Measurements from ENCODE around the gene RALGPS1.
A peak's percentile ranks its signal among the peaks of the same experiment; 100 is the strongest.

Gene RALGPS1

DNA sequence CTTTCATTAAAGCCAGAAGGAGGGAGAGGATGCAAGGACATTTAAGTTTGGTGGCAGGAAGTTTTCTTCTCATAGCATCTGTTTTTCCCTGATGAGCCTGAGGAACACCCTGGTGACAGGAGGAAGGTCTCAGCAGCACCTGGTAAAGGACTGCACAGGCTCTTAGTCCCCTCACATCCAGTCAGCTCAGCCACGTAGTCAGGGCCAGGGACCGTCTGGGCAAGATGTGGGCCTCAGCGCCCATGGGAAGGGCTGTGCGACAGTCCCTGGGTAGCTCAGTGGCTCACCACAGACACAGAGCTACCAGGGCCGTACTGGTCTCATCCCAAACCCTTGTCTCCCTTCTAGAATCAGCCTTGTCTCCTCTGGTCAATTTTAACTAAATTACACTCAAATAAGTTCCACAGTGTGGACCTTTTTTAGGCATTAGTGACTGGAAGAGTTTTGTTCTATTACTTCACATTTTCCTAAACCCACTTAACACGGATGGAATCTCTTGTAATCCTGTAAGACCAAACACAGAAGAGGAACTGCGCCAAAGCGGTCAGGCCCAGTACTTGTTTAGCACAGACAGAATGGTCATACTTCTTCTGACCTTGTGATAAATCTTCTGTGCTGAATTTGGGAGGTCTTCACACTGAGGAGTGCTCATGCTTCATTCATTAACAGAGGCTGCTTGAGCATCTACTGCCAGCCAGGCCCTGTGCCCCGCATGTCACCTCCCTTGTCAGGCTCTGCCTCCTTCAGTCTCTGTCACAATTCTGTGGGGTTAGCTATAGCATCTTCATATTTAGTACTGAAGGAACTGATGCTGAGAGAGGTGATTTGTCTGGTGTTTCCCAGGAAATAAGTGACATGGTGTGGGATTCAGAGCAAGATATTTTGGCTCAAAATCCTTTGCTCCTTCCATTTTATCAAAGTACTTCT is 116.5 kb downstream of the RALGPS1 start:
- Histone ChIP-seq H3K4me3 (ENCODE audit: low read length in 2 of 2) (no peak overlapping the region), H3K27ac (ENCODE audit: low read depth in 2 of 2, low read length in 2 of 2) (peak overlapping the region; percentile 64 to 79), H3K27me3 (ENCODE audit: control insufficient read depth in 2 of 2, insufficient read depth in 2 of 2, low read length in 2 of 2) (no peaks in the 10 kb centered on the region), H3K9ac (ENCODE audit: low read depth in 1 of 2, low read length in 2 of 2) (peak overlapping the region in 1 of 2 donors; percentile 48), H3K36me3 (ENCODE audit: control insufficient read depth in 2 of 2, insufficient read depth in 2 of 2, low read length in 2 of 2) (no peaks in the 10 kb centered on the region), H3K9me3 (ENCODE audit: control insufficient read depth in 2 of 2, low read length in 2 of 2) (no peaks in the 10 kb centered on the region), H3K4me1 (ENCODE audit: control insufficient read depth in 2 of 2, insufficient read depth in 2 of 2, low read length in 2 of 2) (peaks cover 0 to 4% of the 10 kb centered on the region in 2 donors)

DNA sequence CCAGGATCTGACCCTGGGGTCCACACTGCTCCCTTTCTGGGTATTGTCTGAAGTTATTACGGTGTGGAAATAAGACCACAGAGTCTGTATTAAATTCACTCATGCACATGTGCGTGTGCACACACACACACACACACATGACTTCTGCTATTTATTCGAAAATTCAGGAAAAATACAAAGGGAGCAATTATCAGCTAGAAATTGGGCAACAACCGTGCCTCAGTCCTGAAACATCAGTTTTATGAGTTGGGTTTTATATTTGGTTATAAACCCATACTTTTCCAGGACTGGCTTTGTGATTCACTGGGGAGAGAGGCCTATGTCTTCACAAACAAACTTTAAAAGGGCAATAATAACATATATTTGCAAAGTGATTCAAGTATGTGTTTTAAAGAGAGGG is 117.7 kb downstream of the RALGPS1 start:
- no peak overlapping the region for H3K9ac ChIP-seq (ENCODE audit: low read depth in 1 of 2, low read length in 2 of 2)
- H3K9me3 ChIP-seq (ENCODE audit: control insufficient read depth in 2 of 2, low read length in 2 of 2): no peaks in the 10 kb centered on the region
- no peak overlapping the region for H3K4me3 ChIP-seq (ENCODE audit: low read length in 2 of 2)
- no peaks in the 10 kb centered on the region for H3K27me3 ChIP-seq (ENCODE audit: control insufficient read depth in 2 of 2, insufficient read depth in 2 of 2, low read length in 2 of 2)
- H3K36me3 ChIP-seq (ENCODE audit: control insufficient read depth in 2 of 2, insufficient read depth in 2 of 2, low read length in 2 of 2): no peaks in the 10 kb centered on the region
- no peak overlapping the region for H3K27ac ChIP-seq (ENCODE audit: low read depth in 2 of 2, low read length in 2 of 2)
- H3K4me1 ChIP-seq (ENCODE audit: control insufficient read depth in 2 of 2, insufficient read depth in 2 of 2, low read length in 2 of 2): peaks cover 0 to 4% of the 10 kb centered on the region in 2 donors

DNA sequence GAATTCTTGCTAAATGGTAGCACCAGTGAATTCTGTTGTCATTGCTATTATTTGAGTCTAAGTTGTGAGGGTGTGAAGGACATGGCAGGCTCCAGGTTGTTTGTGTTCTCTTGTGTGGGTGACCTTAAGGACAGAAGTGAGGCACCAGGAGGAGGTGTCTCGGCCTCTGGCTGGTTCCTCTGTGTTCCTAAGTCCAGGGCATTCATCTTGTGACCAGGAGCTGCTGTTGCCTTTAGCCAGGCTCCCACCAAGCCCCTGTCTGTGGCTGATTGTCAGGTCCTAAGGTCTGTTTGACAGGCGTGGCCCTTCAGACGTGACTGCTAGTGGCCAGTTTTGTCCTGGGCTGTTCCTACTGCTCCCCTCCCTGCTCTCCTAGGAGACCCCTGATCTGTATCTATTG is 118.5 kb downstream of the RALGPS1 start:
- Histone ChIP-seq H3K4me1 (ENCODE audit: control insufficient read depth in 2 of 2, insufficient read depth in 2 of 2, low read length in 2 of 2) (peaks cover 0 to 4% of the 10 kb centered on the region in 2 donors), H3K27me3 (ENCODE audit: control insufficient read depth in 2 of 2, insufficient read depth in 2 of 2, low read length in 2 of 2) (no peaks in the 10 kb centered on the region), H3K9me3 (ENCODE audit: control insufficient read depth in 2 of 2, low read length in 2 of 2) (no peaks in the 10 kb centered on the region), H3K9ac (ENCODE audit: low read depth in 1 of 2, low read length in 2 of 2) (no peak overlapping the region), H3K36me3 (ENCODE audit: control insufficient read depth in 2 of 2, insufficient read depth in 2 of 2, low read length in 2 of 2) (no peaks in the 10 kb centered on the region), H3K4me3 (ENCODE audit: low read length in 2 of 2) (no peak overlapping the region), H3K27ac (ENCODE audit: low read depth in 2 of 2, low read length in 2 of 2) (no peak overlapping the region)

DNA sequence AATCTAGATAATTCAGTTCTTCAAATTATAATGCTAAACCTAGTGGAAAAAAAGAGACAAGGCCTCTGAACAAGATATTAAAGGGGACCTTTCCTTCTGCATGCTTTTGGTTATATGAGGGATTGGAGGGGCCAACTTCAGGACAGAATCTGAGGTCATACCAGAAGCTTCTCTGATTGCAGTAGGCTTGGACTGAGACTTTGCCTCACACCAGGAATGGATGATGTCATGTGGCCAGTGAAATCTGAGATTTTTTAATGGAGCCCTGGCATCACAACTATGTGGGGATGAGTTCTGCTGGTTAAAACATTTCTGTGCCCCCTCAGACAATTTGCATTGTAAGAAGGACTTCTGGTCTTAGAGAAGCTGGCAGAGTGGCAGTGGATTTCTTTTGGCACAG is 119.2 kb downstream of the RALGPS1 start:
- Histone ChIP-seq H3K27ac (ENCODE audit: low read depth in 2 of 2, low read length in 2 of 2) (no peak overlapping the region), H3K4me3 (ENCODE audit: low read length in 2 of 2) (no peak overlapping the region), H3K9me3 (ENCODE audit: control insufficient read depth in 2 of 2, low read length in 2 of 2) (no peaks in the 10 kb centered on the region), H3K27me3 (ENCODE audit: control insufficient read depth in 2 of 2, insufficient read depth in 2 of 2, low read length in 2 of 2) (no peaks in the 10 kb centered on the region), H3K4me1 (ENCODE audit: control insufficient read depth in 2 of 2, insufficient read depth in 2 of 2, low read length in 2 of 2) (peaks cover 0 to 4% of the 10 kb centered on the region in 2 donors), H3K9ac (ENCODE audit: low read depth in 1 of 2, low read length in 2 of 2) (no peak overlapping the region), H3K36me3 (ENCODE audit: control insufficient read depth in 2 of 2, insufficient read depth in 2 of 2, low read length in 2 of 2) (no peaks in the 10 kb centered on the region)

DNA sequence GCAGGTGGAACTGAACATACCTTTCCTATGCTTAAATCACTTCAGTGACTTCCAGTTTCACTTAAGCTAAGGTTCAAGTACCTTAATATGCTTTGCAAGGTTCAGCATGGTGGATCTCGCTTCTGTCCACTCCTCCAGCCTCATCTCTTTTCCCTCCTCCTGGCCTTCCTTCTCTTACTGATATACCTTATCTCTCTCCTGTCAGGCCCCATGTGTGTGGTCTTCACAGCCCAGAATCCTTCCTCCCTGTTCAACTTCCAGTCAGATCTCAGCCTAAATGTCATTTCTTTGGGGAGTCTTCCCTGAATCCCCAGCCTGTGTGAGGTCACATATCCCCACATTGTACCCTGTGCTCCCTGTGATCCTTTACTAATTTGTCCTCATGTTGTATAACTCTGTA is 120.1 kb downstream of the RALGPS1 start:
- H3K36me3 ChIP-seq (ENCODE audit: control insufficient read depth in 2 of 2, insufficient read depth in 2 of 2, low read length in 2 of 2): no peaks in the 10 kb centered on the region
- no peak overlapping the region for H3K9ac ChIP-seq (ENCODE audit: low read depth in 1 of 2, low read length in 2 of 2)
- no peak overlapping the region for H3K27ac ChIP-seq (ENCODE audit: low read depth in 2 of 2, low read length in 2 of 2)
- H3K9me3 ChIP-seq (ENCODE audit: control insufficient read depth in 2 of 2, low read length in 2 of 2): no peaks in the 10 kb centered on the region
- H3K4me1 ChIP-seq (ENCODE audit: control insufficient read depth in 2 of 2, insufficient read depth in 2 of 2, low read length in 2 of 2): peaks cover 0 to 4% of the 10 kb centered on the region in 2 donors
- H3K27me3 ChIP-seq (ENCODE audit: control insufficient read depth in 2 of 2, insufficient read depth in 2 of 2, low read length in 2 of 2): no peaks in the 10 kb centered on the region
- no peak overlapping the region for H3K4me3 ChIP-seq (ENCODE audit: low read length in 2 of 2)

DNA sequence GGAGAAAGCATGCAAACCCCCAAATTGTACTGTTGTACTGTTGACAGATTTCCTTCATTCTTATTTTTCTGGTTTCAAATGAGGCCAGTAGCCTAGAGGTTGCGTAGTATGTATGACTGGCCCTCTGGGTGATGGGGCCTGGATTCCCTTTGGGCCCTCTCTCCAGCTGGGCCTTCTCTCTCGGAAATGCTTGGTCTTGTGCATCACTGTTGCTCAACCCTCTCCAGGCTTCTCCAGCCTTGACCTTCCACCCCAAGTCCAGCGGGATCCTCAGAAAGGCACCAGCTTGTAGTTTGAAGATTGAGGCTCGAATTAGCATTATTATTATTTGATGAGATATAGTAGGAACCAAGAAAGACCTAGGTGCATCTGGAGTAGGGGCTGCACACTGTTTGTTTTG is 120.8 kb downstream of the RALGPS1 start:
- no peak overlapping the region for H3K9ac ChIP-seq (ENCODE audit: low read depth in 1 of 2, low read length in 2 of 2)
- no peaks in the 10 kb centered on the region for H3K36me3 ChIP-seq (ENCODE audit: control insufficient read depth in 2 of 2, insufficient read depth in 2 of 2, low read length in 2 of 2)
- H3K9me3 ChIP-seq (ENCODE audit: control insufficient read depth in 2 of 2, low read length in 2 of 2): no peaks in the 10 kb centered on the region
- H3K4me3 ChIP-seq (ENCODE audit: low read length in 2 of 2): no peak overlapping the region
- peaks cover 0 to 4% of the 10 kb centered on the region in 2 donors for H3K4me1 ChIP-seq (ENCODE audit: control insufficient read depth in 2 of 2, insufficient read depth in 2 of 2, low read length in 2 of 2)
- H3K27me3 ChIP-seq (ENCODE audit: control insufficient read depth in 2 of 2, insufficient read depth in 2 of 2, low read length in 2 of 2): no peaks in the 10 kb centered on the region
- no peak overlapping the region for H3K27ac ChIP-seq (ENCODE audit: low read depth in 2 of 2, low read length in 2 of 2)

DNA sequence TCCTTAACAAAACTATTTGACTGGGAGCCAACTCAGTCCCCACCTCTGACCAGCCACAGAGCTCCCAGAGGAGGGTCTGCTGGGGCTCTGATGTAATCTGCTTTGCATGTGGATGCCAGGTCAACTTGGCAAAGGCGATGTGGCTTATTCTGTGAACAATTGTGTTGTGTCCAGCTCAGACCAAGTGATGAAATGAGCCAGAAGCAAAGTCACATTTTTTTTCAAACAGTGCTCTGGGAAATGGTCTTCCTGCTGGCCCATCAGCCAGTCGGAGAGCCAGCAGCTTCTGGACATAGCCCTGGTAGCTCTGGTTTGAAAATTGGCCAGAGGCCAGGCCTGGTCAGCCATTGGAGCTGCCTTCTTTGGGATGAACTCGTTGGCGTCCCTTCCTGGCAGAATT is 121.4 kb downstream of the RALGPS1 start:
- no peaks in the 10 kb centered on the region for H3K4me1 ChIP-seq (ENCODE audit: control insufficient read depth in 2 of 2, insufficient read depth in 2 of 2, low read length in 2 of 2)
- peak overlapping the region; percentile 17 to 32 for H3K27ac ChIP-seq (ENCODE audit: low read depth in 2 of 2, low read length in 2 of 2)
- no peak overlapping the region for H3K9ac ChIP-seq (ENCODE audit: low read depth in 1 of 2, low read length in 2 of 2)
- no peaks in the 10 kb centered on the region for H3K27me3 ChIP-seq (ENCODE audit: control insufficient read depth in 2 of 2, insufficient read depth in 2 of 2, low read length in 2 of 2)
- no peaks in the 10 kb centered on the region for H3K9me3 ChIP-seq (ENCODE audit: control insufficient read depth in 2 of 2, low read length in 2 of 2)
- no peaks in the 10 kb centered on the region for H3K36me3 ChIP-seq (ENCODE audit: control insufficient read depth in 2 of 2, insufficient read depth in 2 of 2, low read length in 2 of 2)
- no peak overlapping the region for H3K4me3 ChIP-seq (ENCODE audit: low read length in 2 of 2)

DNA sequence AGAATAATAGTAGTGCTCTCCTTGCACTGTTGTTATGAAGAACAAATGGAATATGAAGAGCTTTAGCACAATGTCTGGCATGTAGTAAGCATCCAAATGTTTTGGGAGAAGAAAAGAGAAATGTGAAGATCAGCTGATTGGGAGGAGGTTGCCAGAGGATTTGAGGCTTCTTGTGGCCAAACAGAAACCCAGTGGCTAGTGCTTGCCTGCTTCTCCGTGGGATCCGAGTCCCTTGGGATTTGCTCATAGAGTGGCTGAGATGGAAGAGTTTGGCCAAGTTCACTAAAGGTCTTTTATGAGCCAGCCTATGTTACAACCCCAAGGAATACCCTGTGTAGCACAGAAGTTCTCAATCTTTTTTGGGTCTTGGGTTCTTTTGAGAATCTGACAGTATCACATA is 121.9 kb downstream of the RALGPS1 start:
- peak overlapping the region in 1 of 2 donors; percentile 17 for H3K27ac ChIP-seq (ENCODE audit: low read depth in 2 of 2, low read length in 2 of 2)
- no peak overlapping the region for H3K4me3 ChIP-seq (ENCODE audit: low read length in 2 of 2)
- no peak overlapping the region for H3K9ac ChIP-seq (ENCODE audit: low read depth in 1 of 2, low read length in 2 of 2)
- no peaks in the 10 kb centered on the region for H3K4me1 ChIP-seq (ENCODE audit: control insufficient read depth in 2 of 2, insufficient read depth in 2 of 2, low read length in 2 of 2)
- no peaks in the 10 kb centered on the region for H3K9me3 ChIP-seq (ENCODE audit: control insufficient read depth in 2 of 2, low read length in 2 of 2)
- no peaks in the 10 kb centered on the region for H3K27me3 ChIP-seq (ENCODE audit: control insufficient read depth in 2 of 2, insufficient read depth in 2 of 2, low read length in 2 of 2)
- no peaks in the 10 kb centered on the region for H3K36me3 ChIP-seq (ENCODE audit: control insufficient read depth in 2 of 2, insufficient read depth in 2 of 2, low read length in 2 of 2)

DNA sequence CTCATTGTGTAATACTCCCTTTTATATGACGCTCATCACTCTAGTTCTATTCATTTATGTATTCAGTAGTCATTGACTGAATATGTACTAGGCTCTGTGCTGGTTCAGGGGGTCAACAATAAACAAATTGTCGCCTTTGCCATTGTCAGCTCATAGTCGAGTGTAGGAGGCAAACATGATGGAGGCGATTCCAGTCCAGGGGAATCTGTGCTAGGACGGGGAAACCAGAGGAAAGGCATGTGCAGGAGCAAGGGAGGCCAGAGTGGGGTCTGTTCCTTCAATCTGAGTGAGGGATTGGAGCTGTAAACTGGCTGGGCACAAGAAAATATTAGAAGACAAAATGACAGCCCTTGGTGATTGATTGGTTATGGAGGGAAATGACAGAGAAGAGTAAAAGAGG is 123.9 kb downstream of the RALGPS1 start:
- no peak overlapping the region for H3K4me3 ChIP-seq (ENCODE audit: low read length in 2 of 2)
- H3K27ac ChIP-seq (ENCODE audit: low read depth in 2 of 2, low read length in 2 of 2): no peak overlapping the region
- H3K4me1 ChIP-seq (ENCODE audit: control insufficient read depth in 2 of 2, insufficient read depth in 2 of 2, low read length in 2 of 2): no peaks in the 10 kb centered on the region
- H3K9me3 ChIP-seq (ENCODE audit: control insufficient read depth in 2 of 2, low read length in 2 of 2): no peaks in the 10 kb centered on the region
- no peaks in the 10 kb centered on the region for H3K36me3 ChIP-seq (ENCODE audit: control insufficient read depth in 2 of 2, insufficient read depth in 2 of 2, low read length in 2 of 2)
- no peak overlapping the region for H3K9ac ChIP-seq (ENCODE audit: low read depth in 1 of 2, low read length in 2 of 2)
- H3K27me3 ChIP-seq (ENCODE audit: control insufficient read depth in 2 of 2, insufficient read depth in 2 of 2, low read length in 2 of 2): no peaks in the 10 kb centered on the region

DNA sequence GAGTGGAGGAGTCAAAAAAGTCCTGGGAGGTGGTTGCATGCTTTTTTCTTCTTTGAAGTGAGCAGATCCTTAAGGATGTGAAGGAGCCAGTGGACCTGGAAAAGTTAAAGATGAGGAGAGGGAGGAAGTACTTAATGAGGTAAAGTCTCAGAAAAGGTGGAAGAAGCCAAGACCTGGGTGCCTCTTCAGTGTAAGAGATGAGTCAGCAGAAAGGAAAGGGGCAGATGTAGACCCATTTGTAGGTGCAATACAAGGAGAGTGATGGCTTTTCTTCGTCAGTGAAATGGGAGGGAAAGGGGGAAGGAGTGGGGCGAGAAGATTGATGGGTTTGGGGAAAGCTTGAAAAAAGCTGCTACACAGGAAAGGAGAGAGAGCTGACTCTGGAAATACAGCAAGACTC is 124.9 kb downstream of the RALGPS1 start:
- Histone ChIP-seq H3K9me3 (ENCODE audit: control insufficient read depth in 2 of 2, low read length in 2 of 2) (no peaks in the 10 kb centered on the region), H3K4me1 (ENCODE audit: control insufficient read depth in 2 of 2, insufficient read depth in 2 of 2, low read length in 2 of 2) (no peaks in the 10 kb centered on the region), H3K36me3 (ENCODE audit: control insufficient read depth in 2 of 2, insufficient read depth in 2 of 2, low read length in 2 of 2) (no peaks in the 10 kb centered on the region), H3K4me3 (ENCODE audit: low read length in 2 of 2) (no peak overlapping the region), H3K9ac (ENCODE audit: low read depth in 1 of 2, low read length in 2 of 2) (no peak overlapping the region), H3K27ac (ENCODE audit: low read depth in 2 of 2, low read length in 2 of 2) (no peak overlapping the region), H3K27me3 (ENCODE audit: control insufficient read depth in 2 of 2, insufficient read depth in 2 of 2, low read length in 2 of 2) (no peaks in the 10 kb centered on the region)

Data from mucosa of rectum (tissue), 2 donors.